GM19099 (cell line): ENCODE data around the gene MNDA.

ENCODE experiments used
- POLR2A ChIP-seq: IDR thresholded peaks from 3 replicates; pipeline ENCODE4 v1.6.1; 2011; ENCODE audit warnings: low read depth; ENCODE audit not compliant: insufficient read length; ENCODE audit errors: extremely low read depth

Gene MNDA

GRCh38 chr1:158830904-158831507 lies at the start of gene MNDA:
TSS of gene MNDA (plus strand) at chr1:158831351. CDS start at chr1:158842154, 10,803 bp downstream.
- peak; percentile 47 for TF ChIP-seq POLR2A

- no peak for TF ChIP-seq POLR2A
Measured at GRCh38 chr1:158793604-158794003, 37.5 kb upstream of the MNDA start.

GRCh38 chr1:158794247-158794646 lies 36.9 kb upstream of the MNDA start:
- no peak for TF ChIP-seq POLR2A

GRCh38 chr1:158798531-158798930 lies 32.6 kb upstream of the MNDA start:
- TF ChIP-seq POLR2A, result no peak

GRCh38 chr1:158799689-158800088 lies 31.5 kb upstream of the MNDA start:
- no peak for TF ChIP-seq POLR2A

GRCh38 chr1:158800526-158800925 lies 30.6 kb upstream of the MNDA start:
- no peak for TF ChIP-seq POLR2A

- no peak for TF ChIP-seq POLR2A
Measured at GRCh38 chr1:158801396-158801795, 29.8 kb upstream of the MNDA start.

GRCh38 chr1:158803678-158804077 lies 27.5 kb upstream of the MNDA start:
- TF ChIP-seq POLR2A, result no peak

GRCh38 chr1:158806916-158807536 lies 24.1 kb upstream of the MNDA start:
- no peak for TF ChIP-seq POLR2A

GRCh38 chr1:158809256-158809655 lies 21.9 kb upstream of the MNDA start:
- TF ChIP-seq POLR2A, result no peak

- TF ChIP-seq POLR2A, result no peak
Measured at GRCh38 chr1:158809862-158810261, 21.3 kb upstream of the MNDA start.

GRCh38 chr1:158810311-158810710 lies 20.8 kb upstream of the MNDA start:
- TF ChIP-seq POLR2A, result no peak

GRCh38 chr1:158812336-158812735 lies 18.8 kb upstream of the MNDA start:
- no peak for TF ChIP-seq POLR2A

GRCh38 chr1:158813164-158813563 lies 18.0 kb upstream of the MNDA start:
- TF ChIP-seq POLR2A, result no peak

- no peak for TF ChIP-seq POLR2A
Measured at GRCh38 chr1:158814970-158815369, 16.2 kb upstream of the MNDA start.

- TF ChIP-seq POLR2A, result no peak
Measured at GRCh38 chr1:158818560-158818959, 12.6 kb upstream of the MNDA start.
